ENCODE data around the gene RPTOR. TPM values are rescaled to one million over a fixed set of nuclear protein-coding genes. Genes with fewer than 3 reads are reported as not detected.

Gene RPTOR
- total RNA-seq, 1 donor from 2014 or later, result 35.7 TPM

DNA sequence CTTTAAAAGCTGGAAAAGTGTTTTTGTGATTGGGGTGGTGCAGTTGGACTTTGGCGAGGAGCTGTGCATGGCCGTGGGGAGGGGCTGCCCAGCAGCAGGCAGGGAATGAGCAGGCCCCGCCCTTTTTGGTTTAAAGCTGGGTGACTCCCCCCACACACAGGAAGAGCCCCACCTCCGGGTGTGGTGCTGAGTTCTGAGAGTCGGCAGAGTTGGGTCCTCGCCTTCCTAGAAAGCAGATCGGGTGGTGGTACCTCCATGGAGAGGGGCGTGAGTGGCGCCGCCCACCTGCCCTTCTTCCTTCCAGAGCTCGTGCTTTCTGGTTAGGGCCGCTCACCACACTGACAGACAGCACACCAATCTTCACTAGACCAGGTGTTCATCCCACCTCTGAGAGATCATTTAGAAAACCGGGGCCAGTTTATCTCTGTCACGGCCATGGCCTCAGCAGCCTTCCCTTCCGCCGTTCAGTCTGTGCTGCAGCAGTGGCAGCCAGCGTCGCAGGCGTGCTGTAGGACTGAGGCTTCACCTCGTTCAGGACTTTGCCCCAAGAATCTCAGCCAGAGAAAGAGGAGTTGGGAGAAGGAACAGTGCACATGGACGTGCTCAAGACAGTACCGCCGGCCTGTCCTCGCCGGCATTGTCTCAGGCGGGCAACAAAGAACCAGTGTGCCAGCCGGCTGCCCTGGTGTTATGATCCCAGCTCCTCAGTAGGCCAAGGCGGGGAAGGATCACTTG, 303.0 kb downstream of the RPTOR start:
- DNase-seq (ENCODE audit: low spot score) (no peak), ATAC-seq (no peak)
- intact Hi-C loops (cut with DNase I), result no loop called here

GRCh38 chr17:80848449-80849102, 303.9 kb downstream of the RPTOR start:
- peak; percentile 40 for DNase-seq (ENCODE audit: low spot score)
- intact Hi-C loops (cut with DNase I), result no loop called here

DNA sequence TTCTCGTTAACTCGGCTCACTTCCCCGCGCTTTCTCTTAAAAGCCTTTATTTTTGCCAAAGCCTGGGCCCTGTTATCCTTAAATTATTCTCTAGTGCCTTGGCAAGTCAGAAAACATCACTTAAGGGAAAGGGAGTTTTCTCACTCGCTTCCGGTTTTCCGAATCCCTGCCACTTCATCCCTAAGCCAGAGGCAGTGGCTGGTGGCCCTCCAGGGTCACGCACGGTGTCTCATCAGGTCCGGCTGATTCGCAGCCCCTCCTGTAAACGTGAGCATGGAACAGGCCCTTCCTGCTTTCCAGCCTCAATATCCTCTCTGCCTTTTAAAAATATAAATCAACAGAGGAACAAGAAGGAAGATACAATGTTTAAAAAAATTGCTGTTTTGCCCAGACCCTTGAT, 304.5 kb downstream of the RPTOR start:
- intact Hi-C loops (cut with DNase I), result no loop called here
- DNase-seq (ENCODE audit: low spot score) (peak; percentile 28), ATAC-seq (no peak)

More at GRCh38 chr17:80848449-80849102, 303.9 kb downstream of the RPTOR start:
- no peak for ATAC-seq

- peak; percentile 9 for DNase-seq (ENCODE audit: low spot score)
- intact Hi-C loops (cut with DNase I), result no loop called here
- no peak for ATAC-seq
Observed at GRCh38 chr17:80850109-80850508, 305.5 kb downstream of the RPTOR start.

DNA sequence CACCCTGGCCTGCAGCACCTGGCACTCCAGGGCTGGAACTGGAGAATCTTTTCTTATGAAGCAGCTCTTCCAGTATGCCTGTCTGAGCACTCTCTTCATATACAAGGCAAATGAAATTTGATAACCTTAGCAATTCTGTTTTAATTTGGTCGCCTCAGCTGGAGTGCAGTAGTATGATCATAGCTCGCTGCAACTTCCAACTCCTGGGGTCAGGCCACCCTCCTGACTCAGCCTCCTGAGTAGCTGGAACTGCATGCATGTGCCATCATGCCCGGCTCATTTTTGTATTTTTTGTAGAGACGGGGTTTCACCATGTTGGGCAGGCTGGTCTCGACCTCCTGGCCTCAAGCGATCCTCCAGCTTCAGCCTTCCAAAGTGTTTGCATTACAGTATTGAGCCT, 306.2 kb downstream of the RPTOR start:
- no peak for ATAC-seq
- intact Hi-C loops (cut with DNase I), result no loop called here
- no peak for DNase-seq (ENCODE audit: low spot score)

DNA sequence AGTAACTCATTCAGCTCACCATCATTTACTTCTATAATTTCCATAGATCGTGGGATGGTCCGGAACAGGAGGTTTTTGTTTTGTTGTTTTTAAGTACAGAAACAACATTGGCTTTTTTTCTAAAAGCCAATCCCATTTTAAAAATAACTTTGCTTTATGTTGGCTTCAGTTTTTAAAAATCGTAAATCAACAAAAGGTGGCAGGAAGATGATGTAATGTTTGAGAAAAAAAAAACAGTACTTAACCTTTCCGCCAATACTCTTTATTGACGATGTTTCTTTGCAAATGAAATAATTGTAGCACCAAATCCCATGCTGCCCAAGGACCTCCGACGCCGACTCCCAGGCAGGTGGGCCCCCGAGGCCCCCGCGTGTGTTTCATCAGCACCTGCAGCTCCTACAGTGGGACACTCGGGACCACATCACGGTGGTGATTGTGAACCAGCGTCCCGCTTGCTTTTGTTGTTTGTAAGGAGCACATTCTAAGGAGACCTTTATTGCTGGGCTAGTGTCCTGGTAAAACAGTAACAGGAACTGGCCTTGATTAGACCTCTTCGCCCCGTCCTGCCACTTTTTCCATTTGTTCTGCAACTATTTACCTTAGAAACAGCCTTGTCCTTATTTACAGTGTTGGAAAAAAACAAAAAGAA, 306.8 kb downstream of the RPTOR start:
- DNase-seq (ENCODE audit: low spot score) (no peak), ATAC-seq (no peak)
- intact Hi-C loops (cut with DNase I), result no loop called here

DNA sequence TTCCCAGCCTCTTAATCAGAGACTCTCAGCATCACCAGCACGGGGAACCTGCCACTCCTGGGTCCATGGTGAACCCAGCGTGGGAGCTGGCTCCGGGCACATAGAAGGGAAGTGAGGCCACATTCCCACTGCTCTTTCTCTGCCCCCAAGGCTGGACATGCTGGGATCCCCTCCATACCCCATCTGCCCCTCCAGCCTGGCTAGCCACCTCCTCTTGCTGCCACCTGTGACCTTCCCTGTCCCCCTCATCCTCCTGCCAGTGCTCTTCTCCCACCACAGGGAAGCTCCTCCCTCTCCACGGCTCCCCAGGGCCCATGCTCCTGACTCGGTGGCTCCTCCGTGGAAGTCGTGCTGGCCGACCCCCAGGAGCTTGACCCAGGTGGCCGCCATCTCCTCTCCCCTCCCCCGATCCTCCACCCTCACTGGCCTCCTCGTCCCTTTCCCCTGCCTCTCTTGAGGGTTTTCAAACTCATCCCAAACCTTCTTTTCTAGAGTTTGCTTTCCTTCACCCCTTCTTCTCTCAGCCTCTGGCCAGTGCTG, 307.9 kb downstream of the RPTOR start:
- intact Hi-C loops (cut with DNase I), result no loop called here
- ATAC-seq, result no peak
- no peak for DNase-seq (ENCODE audit: low spot score)

- no peak for DNase-seq (ENCODE audit: low spot score)
- intact Hi-C loops (cut with DNase I), result no loop called here
- ATAC-seq, result no peak
Observed at GRCh38 chr17:80853076-80853475, 308.4 kb downstream of the RPTOR start.

DNA sequence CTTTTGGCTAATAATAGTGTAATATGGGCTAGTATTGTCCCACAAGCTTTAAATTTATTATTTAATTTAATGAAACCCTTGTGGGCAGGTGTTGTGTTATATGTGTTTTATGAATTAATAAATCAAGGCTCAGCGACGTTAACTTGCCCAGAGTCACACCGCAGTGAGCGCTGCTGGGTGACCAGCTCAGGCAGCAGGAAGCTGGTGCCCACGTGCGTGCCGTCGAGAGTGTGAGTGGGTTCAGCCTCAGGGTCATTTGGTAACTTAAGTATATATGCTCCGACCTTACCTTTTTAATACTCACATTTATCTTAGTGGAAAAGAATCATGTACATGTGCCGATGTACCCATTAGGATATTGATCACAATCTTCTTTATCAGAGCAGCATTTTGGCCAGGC, 309.6 kb downstream of the RPTOR start:
- ATAC-seq, result no peak
- DNase-seq (ENCODE audit: low spot score), result no peak
- intact Hi-C loops (cut with DNase I), result no loop called here

- DNase-seq (ENCODE audit: low spot score) (no peak), ATAC-seq (no peak)
- intact Hi-C loops (cut with DNase I), result no loop called here
Observed at GRCh38 chr17:80855196-80855947, 310.7 kb downstream of the RPTOR start.

DNA sequence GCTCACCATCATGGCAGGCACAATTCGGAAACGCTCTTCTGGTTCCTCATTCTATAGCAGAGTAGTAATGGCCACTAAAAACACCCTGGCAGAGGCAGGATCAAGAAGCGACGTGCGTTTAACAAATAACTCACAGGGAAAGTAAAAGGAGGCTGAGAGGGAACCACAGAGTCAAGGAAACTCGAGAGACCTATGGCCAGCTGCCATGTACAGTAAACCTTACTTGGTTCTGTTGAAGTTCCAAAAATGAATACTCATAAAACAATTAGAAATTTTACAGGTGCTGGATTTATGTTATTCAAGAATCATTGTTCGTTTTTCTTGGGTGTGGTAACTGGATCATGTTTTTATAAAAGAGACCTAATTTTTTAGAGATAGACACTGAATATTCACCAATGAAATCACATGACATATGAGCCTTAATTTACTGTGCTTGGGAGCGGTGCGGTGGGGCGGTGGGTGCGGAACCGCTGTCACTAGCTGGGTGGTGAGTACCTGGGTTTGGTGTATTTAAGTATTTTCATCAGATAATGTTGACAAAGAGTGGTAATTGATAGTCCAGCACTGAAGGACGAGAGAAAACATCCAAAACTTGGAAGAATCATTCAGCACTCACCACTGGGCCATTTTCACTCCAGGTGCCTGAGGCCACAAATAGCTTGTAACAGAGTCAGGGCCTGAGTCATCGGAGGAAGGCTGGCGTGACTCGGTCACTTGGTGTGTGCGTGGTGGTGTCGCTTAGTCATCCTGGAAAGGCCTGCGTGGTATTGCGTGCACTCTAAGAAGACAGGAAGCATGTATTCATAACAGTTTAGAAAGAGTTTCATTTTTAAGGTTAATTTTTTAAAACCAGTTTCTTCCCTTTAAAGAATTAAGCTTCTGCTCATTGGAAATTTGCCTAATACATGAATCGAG, 311.6 kb downstream of the RPTOR start:
- DNase-seq (ENCODE audit: low spot score) (no peak), ATAC-seq (no peak)
- intact Hi-C loops (cut with DNase I), result no loop called here

DNA sequence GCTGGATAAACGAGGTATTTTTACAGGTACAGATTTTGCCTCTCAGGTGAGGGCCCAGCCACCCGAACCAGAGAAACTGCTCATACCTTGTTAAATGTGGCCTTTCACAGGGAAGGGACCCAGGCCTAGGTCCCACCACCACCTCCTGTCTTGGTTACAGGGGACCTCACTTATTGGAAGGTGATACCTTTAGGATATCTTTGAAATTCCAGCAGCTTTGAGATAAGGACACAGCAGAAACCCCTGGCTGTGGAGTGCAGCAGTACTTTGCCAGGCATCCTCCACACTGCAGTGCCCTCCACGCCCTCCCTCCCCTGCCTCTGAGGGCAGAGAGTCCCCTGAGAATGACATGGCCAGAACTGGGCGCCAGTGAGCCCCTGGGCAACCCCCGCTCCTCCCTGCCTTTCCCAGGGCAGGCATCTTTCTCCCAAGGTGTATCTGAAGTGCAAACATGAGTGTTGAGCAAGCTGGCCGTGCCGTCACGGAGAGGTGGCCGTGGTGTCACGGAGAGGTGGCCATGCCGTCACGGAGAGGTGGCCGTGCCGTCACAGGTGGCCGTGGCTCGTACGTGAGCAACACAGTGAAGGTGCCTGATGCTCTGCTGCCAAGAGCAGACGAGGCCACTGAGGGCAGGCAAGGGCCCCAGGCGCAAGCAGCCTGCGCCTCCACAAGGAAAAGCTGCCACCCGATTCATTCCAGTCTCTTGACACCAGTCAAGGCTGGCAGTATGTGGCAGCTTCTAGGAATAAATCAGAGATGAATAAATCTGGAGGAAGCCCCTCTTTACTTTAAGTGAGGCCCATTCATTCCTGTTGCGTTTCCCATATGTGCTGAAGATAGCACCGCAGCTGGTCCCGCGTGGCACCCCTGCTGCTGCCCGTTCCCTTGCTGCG, 312.5 kb downstream of the RPTOR start:
- intact Hi-C loops (cut with DNase I), result no loop called here
- ATAC-seq (no peak), DNase-seq (ENCODE audit: low spot score) (no peak)

DNA sequence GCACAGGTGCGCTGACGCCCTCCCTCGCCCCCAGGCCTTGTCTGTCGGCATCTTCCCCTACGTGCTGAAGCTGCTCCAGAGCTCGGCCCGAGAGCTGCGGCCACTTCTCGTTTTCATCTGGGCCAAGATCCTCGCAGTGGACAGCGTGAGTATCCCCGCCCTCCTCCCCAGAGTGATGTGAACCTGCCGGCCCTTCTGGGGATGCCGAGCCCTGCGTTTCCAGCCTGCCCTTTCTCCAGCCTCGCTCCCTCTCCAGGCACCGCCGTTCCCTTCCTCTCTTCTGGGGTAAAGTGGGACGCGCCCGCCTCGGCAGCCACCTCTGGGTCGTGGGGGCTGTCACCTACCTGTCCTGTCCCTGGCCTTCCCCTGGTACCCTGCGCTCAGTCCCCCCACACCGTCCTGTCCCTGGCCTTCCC, 313.1 kb downstream of the RPTOR start:
- ATAC-seq, result no peak
- intact Hi-C loops (cut with DNase I), result no loop called here
- DNase-seq (ENCODE audit: low spot score), result no peak

DNA sequence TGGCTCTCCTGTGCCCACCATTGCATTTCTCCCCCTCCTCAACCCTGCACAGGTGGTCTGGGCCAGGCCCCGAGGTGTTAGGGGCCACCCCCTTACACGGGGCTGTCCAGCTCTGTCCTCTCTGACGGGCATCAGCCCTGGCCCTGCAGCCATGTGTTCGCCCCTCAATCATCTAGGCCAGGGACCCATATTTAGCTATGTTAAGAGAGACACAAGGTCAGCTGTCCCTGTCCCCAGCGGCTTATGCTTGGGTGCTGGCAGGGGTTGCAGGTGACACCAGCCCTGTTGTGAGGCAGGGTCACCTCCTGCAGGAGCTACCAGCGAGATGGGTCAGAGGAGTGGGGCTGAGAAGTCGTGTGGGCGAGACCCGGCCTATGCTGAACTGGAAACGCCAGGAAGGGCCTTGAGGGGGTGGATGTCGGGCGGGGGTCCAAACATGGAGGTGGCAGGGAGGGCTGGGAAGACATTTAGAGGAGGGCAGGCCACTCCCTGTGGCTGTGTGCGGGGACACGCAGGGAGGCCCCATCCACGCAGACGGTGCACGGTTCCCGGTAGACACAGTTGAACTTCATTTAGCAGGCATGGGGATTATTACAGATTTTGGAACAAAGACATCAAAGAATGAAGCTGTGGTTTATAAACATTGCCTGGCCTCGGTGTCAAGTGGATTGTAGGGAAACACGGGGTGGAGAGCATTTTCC, 313.8 kb downstream of the RPTOR start:
- intact Hi-C loops (cut with DNase I), result no loop called here

DNA sequence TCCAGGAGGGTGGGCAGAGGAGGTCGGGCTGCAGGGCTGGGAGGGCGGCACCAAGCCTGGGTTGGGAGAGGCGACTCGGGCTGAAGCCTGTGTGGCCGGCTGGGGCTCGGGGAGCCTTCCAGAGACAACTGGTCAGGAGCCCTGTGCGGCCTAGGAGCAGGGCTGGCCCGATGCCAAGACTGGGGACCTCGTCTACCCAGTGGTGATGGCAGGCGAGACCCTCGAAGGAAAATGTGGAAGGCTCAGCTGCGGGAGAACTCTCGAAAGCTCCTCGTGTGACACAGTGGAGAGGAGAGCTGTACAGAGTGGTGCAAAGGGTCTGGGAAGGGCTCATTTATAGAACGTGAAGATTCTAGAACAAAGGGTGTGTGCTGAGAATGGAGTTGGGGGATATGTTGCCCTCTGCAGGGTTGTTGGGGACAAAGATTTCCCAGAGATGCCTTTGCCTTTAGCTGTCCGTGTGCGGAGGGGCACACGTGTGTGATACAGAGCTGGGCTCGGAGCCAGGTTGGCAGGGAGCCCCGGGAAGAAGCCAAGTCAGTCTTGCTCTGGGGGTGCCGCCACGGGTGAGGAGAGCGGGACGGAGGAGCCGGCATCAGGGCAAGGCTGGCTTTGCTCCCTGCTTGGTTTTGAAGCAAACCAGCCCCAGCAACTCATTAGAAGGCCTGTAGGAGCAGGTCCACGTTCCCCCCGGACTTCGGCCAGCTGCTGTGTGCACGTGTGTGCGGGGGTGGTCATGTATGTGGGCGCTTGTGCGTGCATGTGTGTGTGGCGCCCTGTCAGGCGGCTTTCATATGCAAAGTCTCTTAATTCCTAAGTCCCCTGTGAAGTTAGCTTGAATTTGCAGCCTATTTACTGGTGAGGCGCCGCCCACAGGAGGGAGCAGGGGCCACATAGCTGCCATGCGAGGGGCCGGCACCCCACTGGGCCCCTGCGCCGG, 314.6 kb downstream of the RPTOR start:
- intact Hi-C loops (cut with DNase I), result no loop called here
- DNase-seq (ENCODE audit: low spot score), result peak; percentile 86
- peak; percentile 74 for ATAC-seq

More for the DNA sequence above, 313.8 kb downstream of the RPTOR start:
- DNase-seq (ENCODE audit: low spot score) (no peak), ATAC-seq (no peak)

Measured in sciatic nerve (tissue), 2 donors.